ENCODE measurements around the gene SV2C.
"Not testable (repeated sequence)": the region's sequence is repeated elsewhere in the genome, so short reads cannot be mapped to it uniquely, and the experiment has no call there.

The SV2C gene

GRCh38 chr5:76082772-76083554 lies at the start of gene SV2C:
SV2C (plus strand) TSS chr5:76083383; CDS start chr5:76131751, 48,368 bp downstream.
- peaks cover 74% of the 10 kb centered on the region for H3K27me3 ChIP-seq (ENCODE audit: insufficient read depth, low read length)
- no peak within 1 kb of the TSS for H3K4me3 ChIP-seq (ENCODE audit: low read depth, low read length)
- no peaks in the 10 kb centered on the region for H3K4me1 ChIP-seq (ENCODE audit: control insufficient read depth, insufficient read depth, low read length, unreplicated experiment)
- H2AFZ ChIP-seq (ENCODE audit: low read length, unreplicated experiment): no peak within 1 kb of the TSS
- H3K79me2 ChIP-seq (ENCODE audit: control insufficient read depth, insufficient read depth, low read length, unreplicated experiment): no peaks in the 10 kb centered on the region
- H3K27ac ChIP-seq (ENCODE audit: low read depth, low read length): no peak within 1 kb of the TSS
- no peaks in the 10 kb centered on the region for H3K36me3 ChIP-seq (ENCODE audit: insufficient read depth, low read length)

DNA sequence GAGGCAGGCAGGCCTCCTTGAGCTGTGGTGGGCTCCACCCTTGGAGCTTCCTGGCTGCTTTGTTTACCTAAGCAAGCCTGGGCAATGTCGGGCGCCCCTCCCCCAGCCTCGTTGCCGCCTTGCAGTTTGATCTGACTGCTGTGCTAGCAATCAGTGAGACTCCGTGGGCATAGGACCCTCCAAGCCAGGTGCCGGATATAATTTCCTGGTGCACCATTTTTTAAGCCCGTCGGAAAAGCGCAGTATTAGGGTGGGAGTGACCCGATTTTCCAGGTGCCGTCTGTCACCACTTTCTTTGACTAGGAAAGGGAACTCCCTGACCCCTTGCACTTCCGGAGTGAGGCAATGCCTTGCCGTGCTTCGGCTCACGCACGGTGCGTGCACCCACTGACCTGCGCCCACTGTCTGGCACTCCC lies 45.4 kb upstream of the SV2C start:
- not testable (repeated sequence) for H3K79me2 ChIP-seq (ENCODE audit: control insufficient read depth, insufficient read depth, low read length, unreplicated experiment); H3K36me3 ChIP-seq (ENCODE audit: insufficient read depth, low read length); H3K27ac ChIP-seq (ENCODE audit: low read depth, low read length); H3K27me3 ChIP-seq (ENCODE audit: insufficient read depth, low read length); H3K4me1 ChIP-seq (ENCODE audit: control insufficient read depth, insufficient read depth, low read length, unreplicated experiment); H3K4me3 ChIP-seq (ENCODE audit: low read depth, low read length); H2AFZ ChIP-seq (ENCODE audit: low read length, unreplicated experiment)

DNA sequence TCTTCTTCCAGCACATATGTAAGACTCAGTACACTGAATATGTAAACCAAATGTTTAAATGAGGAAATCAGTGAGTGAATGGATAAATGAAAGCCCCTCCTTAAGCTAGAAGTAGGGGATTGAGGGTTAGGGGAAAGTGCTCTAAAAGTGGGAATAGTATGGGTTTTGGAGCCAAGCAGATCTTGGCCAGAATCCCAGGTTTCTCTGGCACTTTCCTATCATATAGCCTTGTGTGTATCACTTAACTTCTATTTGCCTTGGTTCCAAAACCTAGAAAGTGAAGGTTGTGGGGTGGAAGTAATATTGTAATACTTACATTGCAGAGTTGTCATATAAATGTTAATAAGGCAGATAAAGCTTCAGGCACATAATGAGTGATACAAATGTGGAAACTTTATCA lies 45.0 kb upstream of the SV2C start:
- H3K36me3 ChIP-seq (ENCODE audit: insufficient read depth, low read length): no peaks in the 10 kb centered on the region
- H3K4me1 ChIP-seq (ENCODE audit: control insufficient read depth, insufficient read depth, low read length, unreplicated experiment): no peaks in the 10 kb centered on the region
- no peak overlapping the region for H3K27ac ChIP-seq (ENCODE audit: low read depth, low read length)
- H3K4me3 ChIP-seq (ENCODE audit: low read depth, low read length): no peak overlapping the region
- no peaks in the 10 kb centered on the region for H3K79me2 ChIP-seq (ENCODE audit: control insufficient read depth, insufficient read depth, low read length, unreplicated experiment)
- no peak overlapping the region for H2AFZ ChIP-seq (ENCODE audit: low read length, unreplicated experiment)
- H3K27me3 ChIP-seq (ENCODE audit: insufficient read depth, low read length): no peaks in the 10 kb centered on the region

GRCh38 chr5:76040806-76041205 lies 42.4 kb upstream of the SV2C start:
- Histone ChIP-seq H3K27me3 (ENCODE audit: insufficient read depth, low read length) (no peaks in the 10 kb centered on the region), H2AFZ (ENCODE audit: low read length, unreplicated experiment) (no peak overlapping the region), H3K79me2 (ENCODE audit: control insufficient read depth, insufficient read depth, low read length, unreplicated experiment) (no peaks in the 10 kb centered on the region), H3K36me3 (ENCODE audit: insufficient read depth, low read length) (no peaks in the 10 kb centered on the region), H3K4me3 (ENCODE audit: low read depth, low read length) (no peak overlapping the region), H3K4me1 (ENCODE audit: control insufficient read depth, insufficient read depth, low read length, unreplicated experiment) (no peaks in the 10 kb centered on the region), H3K27ac (ENCODE audit: low read depth, low read length) (no peak overlapping the region)

GRCh38 chr5:76041863-76042262 lies 41.3 kb upstream of the SV2C start:
- Histone ChIP-seq H3K27me3 (ENCODE audit: insufficient read depth, low read length) (no peaks in the 10 kb centered on the region), H3K79me2 (ENCODE audit: control insufficient read depth, insufficient read depth, low read length, unreplicated experiment) (no peaks in the 10 kb centered on the region), H3K27ac (ENCODE audit: low read depth, low read length) (no peak overlapping the region), H2AFZ (ENCODE audit: low read length, unreplicated experiment) (no peak overlapping the region), H3K4me3 (ENCODE audit: low read depth, low read length) (no peak overlapping the region), H3K36me3 (ENCODE audit: insufficient read depth, low read length) (no peaks in the 10 kb centered on the region), H3K4me1 (ENCODE audit: control insufficient read depth, insufficient read depth, low read length, unreplicated experiment) (no peaks in the 10 kb centered on the region)

DNA sequence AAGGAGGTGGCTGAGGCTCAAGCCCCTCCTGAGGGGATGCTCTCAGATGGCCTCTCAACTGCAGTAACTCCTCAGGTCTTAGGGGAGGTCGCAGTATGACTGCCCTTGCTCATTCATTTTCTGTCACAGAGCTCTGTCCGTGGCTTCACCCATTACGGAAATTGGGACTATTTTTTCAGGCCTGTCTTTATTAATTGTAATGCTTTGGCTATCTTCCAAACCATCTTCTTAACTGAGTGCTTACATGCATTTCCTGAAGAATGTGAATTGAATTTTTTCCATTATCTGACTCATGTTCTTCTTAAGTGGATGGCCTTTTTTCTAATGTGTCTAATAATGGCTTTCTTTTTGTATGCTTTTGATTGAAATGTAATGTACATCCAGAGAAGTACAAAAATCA lies 36.4 kb upstream of the SV2C start:
- no peak overlapping the region for H2AFZ ChIP-seq (ENCODE audit: low read length, unreplicated experiment)
- no peaks in the 10 kb centered on the region for H3K27me3 ChIP-seq (ENCODE audit: insufficient read depth, low read length)
- no peaks in the 10 kb centered on the region for H3K4me1 ChIP-seq (ENCODE audit: control insufficient read depth, insufficient read depth, low read length, unreplicated experiment)
- H3K4me3 ChIP-seq (ENCODE audit: low read depth, low read length): no peak overlapping the region
- no peaks in the 10 kb centered on the region for H3K36me3 ChIP-seq (ENCODE audit: insufficient read depth, low read length)
- H3K79me2 ChIP-seq (ENCODE audit: control insufficient read depth, insufficient read depth, low read length, unreplicated experiment): no peaks in the 10 kb centered on the region
- no peak overlapping the region for H3K27ac ChIP-seq (ENCODE audit: low read depth, low read length)

DNA sequence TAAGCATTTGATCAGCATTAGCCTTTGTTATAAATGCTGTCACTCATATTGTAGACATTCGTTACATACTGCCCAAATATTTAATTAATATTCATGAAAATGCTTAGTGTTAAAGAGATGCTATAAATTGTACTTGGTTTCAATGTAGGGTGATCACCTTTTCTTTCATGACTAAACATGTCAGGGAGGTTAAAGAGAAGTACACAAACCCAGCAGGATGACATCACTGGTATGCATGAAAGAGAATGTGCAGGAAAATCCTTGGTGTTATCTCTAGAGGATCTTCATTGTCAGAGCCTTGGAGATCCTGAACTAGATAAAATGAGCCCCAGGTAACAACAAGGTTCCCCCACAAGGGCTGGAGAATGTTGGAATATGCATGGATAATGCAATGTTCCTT lies 33.0 kb upstream of the SV2C start:
- Histone ChIP-seq H2AFZ (ENCODE audit: low read length, unreplicated experiment) (no peak overlapping the region), H3K4me3 (ENCODE audit: low read depth, low read length) (no peak overlapping the region), H3K27ac (ENCODE audit: low read depth, low read length) (no peak overlapping the region), H3K4me1 (ENCODE audit: control insufficient read depth, insufficient read depth, low read length, unreplicated experiment) (no peaks in the 10 kb centered on the region), H3K27me3 (ENCODE audit: insufficient read depth, low read length) (no peaks in the 10 kb centered on the region), H3K36me3 (ENCODE audit: insufficient read depth, low read length) (no peaks in the 10 kb centered on the region), H3K79me2 (ENCODE audit: control insufficient read depth, insufficient read depth, low read length, unreplicated experiment) (no peaks in the 10 kb centered on the region)

DNA sequence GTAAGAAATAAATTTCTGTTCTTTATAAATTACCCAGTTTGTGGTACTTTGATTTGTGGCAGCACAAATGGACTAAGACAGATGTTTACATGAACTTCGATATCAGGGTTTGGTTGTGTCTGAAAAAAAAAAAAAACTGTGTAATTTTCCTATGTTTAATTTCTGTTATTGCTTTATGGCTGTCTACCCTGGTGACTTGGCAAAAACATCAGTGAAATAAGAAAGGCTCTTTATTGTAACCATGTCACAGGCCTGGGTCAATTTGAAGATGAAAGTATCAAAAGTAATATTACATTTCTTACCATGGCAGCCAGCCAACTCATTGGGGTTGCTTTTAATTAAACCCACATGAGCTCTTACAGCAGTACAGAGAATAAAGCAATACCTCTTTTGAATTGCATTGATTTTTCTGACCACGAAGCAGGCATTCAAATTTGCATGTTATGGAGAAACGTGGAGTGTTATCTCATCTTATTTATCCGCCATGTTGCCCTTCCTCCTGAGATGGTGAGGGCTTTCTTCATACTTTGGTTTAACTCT lies 20.6 kb upstream of the SV2C start:
- H2AFZ ChIP-seq (ENCODE audit: low read length, unreplicated experiment): no peak overlapping the region
- no peaks in the 10 kb centered on the region for H3K36me3 ChIP-seq (ENCODE audit: insufficient read depth, low read length)
- no peaks in the 10 kb centered on the region for H3K27me3 ChIP-seq (ENCODE audit: insufficient read depth, low read length)
- no peak overlapping the region for H3K4me3 ChIP-seq (ENCODE audit: low read depth, low read length)
- no peak overlapping the region for H3K27ac ChIP-seq (ENCODE audit: low read depth, low read length)
- no peaks in the 10 kb centered on the region for H3K79me2 ChIP-seq (ENCODE audit: control insufficient read depth, insufficient read depth, low read length, unreplicated experiment)
- no peaks in the 10 kb centered on the region for H3K4me1 ChIP-seq (ENCODE audit: control insufficient read depth, insufficient read depth, low read length, unreplicated experiment)

DNA sequence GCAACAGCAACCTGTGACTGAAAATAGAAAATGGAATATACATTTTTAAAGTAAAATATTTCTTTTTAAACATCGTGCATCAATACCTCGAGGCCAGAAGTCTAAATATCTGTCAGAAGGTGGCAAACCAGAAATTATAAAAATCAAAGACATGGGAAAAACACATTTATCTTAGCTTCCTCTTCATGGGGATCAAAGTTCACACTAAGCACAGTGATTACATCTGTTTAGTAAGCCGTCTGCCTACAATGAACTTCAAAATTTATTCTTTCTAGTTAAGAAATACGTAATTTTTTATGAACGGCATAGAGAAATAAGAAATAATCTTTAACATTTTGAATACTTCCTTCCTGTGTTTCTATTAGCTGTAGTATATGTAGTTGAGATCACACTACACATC lies 17.9 kb upstream of the SV2C start:
- H3K4me3 ChIP-seq (ENCODE audit: low read depth, low read length): no peak overlapping the region
- no peak overlapping the region for H3K27ac ChIP-seq (ENCODE audit: low read depth, low read length)
- H3K27me3 ChIP-seq (ENCODE audit: insufficient read depth, low read length): no peaks in the 10 kb centered on the region
- no peak overlapping the region for H2AFZ ChIP-seq (ENCODE audit: low read length, unreplicated experiment)
- H3K36me3 ChIP-seq (ENCODE audit: insufficient read depth, low read length): no peaks in the 10 kb centered on the region
- H3K79me2 ChIP-seq (ENCODE audit: control insufficient read depth, insufficient read depth, low read length, unreplicated experiment): no peaks in the 10 kb centered on the region
- H3K4me1 ChIP-seq (ENCODE audit: control insufficient read depth, insufficient read depth, low read length, unreplicated experiment): no peaks in the 10 kb centered on the region

- Histone ChIP-seq H3K79me2 (ENCODE audit: control insufficient read depth, insufficient read depth, low read length, unreplicated experiment) (no peaks in the 10 kb centered on the region), H3K36me3 (ENCODE audit: insufficient read depth, low read length) (no peaks in the 10 kb centered on the region), H3K4me1 (ENCODE audit: control insufficient read depth, insufficient read depth, low read length, unreplicated experiment) (no peaks in the 10 kb centered on the region), H3K4me3 (ENCODE audit: low read depth, low read length) (no peak overlapping the region), H3K27me3 (ENCODE audit: insufficient read depth, low read length) (no peaks in the 10 kb centered on the region), H2AFZ (ENCODE audit: low read length, unreplicated experiment) (no peak overlapping the region), H3K27ac (ENCODE audit: low read depth, low read length) (no peak overlapping the region)
Measured at GRCh38 chr5:76069061-76069735, 14.0 kb upstream of the SV2C start.
